Cerebellar cortex (tissue), 1 donor: ENCODE measurements around the gene PITPNC1.
A peak's percentile ranks its signal among the peaks of the same experiment; 100 is the strongest.
"Not testable (repeated sequence)": the region's sequence is repeated elsewhere in the genome, so short reads cannot be mapped to it uniquely, and the experiment has no call there.

Experiments
- DNase-seq: peaks from one replicate; pipeline ENCODE4 v3.0.0-alpha.2; 2015; ENCODE audit warnings: low spot score

The PITPNC1 gene

GRCh38 chr17:67369676-67370075, 7.4 kb upstream of the PITPNC1 start:
- DNase-seq, result no peak

GRCh38 chr17:67372751-67373150, 4.3 kb upstream of the PITPNC1 start:
- DNase-seq, result no peak

- DNase-seq, result peak; percentile 92
Measured at GRCh38 chr17:67374329-67375053, 2.6 kb upstream of the PITPNC1 start.

GRCh38 chr17:67375054-67375427, 2.0 kb upstream of the PITPNC1 start:
- DNase-seq, result no peak

GRCh38 chr17:67375716-67376115, 1.4 kb upstream of the PITPNC1 start:
- DNase-seq, result no peak

- DNase-seq, result no peak
Measured at GRCh38 chr17:67376415-67376736, 705 bp upstream of the PITPNC1 start.

GRCh38 chr17:67377488-67378453, 690 bp downstream of the PITPNC1 start:
- DNase-seq, result peak; percentile 47

- peak; percentile 58 for DNase-seq
Measured at GRCh38 chr17:67378454-67379250, 1.6 kb downstream of the PITPNC1 start.

- DNase-seq, result no peak
Measured at GRCh38 chr17:67379251-67379630, 2.2 kb downstream of the PITPNC1 start.

- no peak for DNase-seq
Measured at GRCh38 chr17:67381929-67382257, 4.8 kb downstream of the PITPNC1 start.

GRCh38 chr17:67385122-67385988, 8.3 kb downstream of the PITPNC1 start:
- no peak for DNase-seq

GRCh38 chr17:67386965-67387551, 10.0 kb downstream of the PITPNC1 start:
- peak; percentile 48 for DNase-seq

- not testable (repeated sequence) for DNase-seq
Measured at GRCh38 chr17:67388536-67388935, 11.5 kb downstream of the PITPNC1 start.

GRCh38 chr17:67388986-67389385, 11.9 kb downstream of the PITPNC1 start:
- peak; percentile 61 for DNase-seq

GRCh38 chr17:67390006-67390645, 13.0 kb downstream of the PITPNC1 start:
- no peak for DNase-seq

GRCh38 chr17:67390646-67391361, 13.7 kb downstream of the PITPNC1 start:
- DNase-seq, result peak; percentile 21

- no peak for DNase-seq
Measured at GRCh38 chr17:67392111-67392510, 15.0 kb downstream of the PITPNC1 start.

- no peak for DNase-seq
Measured at GRCh38 chr17:67393809-67394397, 16.8 kb downstream of the PITPNC1 start.

- DNase-seq, result no peak
Measured at GRCh38 chr17:67399676-67400075, 22.6 kb downstream of the PITPNC1 start.

GRCh38 chr17:67400193-67400592, 23.1 kb downstream of the PITPNC1 start:
- DNase-seq, result peak; percentile 11
